GM18519 (cell line): Measurements from ENCODE around the gene MFNG.

Source experiments
- ATAC-seq: cut with Tn5 transposase; IDR thresholded peaks from one replicate; pipeline ENCODE4 v1.9.1; 2021; ENCODE audit warnings: mild to moderate bottlenecking, moderate library complexity; ENCODE audit not compliant: unreplicated experiment, low FRiP score

The MFNG gene

DNA sequence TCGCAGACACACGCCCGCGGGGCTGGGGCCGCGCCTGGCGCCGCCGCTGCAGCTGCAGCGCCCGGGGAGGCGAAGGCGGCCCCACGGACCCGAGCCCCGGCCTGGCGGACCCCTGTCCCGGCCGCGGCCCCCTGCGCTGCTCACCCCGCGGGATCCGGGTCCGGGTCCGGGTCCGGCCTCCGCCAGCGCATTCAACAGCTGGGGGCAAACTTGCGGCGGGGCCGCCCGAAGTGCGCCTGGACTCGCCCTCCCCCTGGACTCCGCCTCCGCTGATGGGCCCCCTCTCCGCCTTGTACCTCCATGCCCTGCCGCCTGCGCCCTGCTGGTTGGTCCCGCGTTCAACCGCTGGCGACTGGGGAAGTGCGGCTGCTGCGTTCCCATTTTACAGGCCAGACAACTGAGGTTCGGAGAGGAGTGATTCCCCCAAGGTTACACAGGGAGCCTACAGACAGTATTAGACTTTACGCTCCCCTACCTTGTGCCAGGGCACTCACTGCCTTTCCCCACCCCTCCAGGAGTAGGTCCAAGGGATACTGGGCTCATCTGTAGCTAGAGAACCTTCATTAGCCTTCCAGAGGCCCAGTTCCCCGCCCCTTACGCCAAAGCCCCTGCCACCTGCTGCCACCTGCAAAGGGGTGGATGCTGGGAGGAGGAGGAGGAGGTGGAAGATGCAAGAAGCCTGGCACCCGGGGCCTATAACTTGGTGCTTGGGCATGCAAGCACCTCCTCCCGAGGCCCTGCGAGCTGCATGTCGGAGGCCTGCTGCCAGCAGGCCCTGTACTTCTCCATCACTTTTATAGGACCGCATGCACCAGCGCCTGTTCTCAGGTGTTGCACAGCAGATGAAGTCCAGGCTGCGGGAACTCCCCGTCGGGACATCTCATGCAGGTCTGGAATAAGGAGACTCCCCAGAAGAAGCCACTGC lies 58.2 kb downstream of the MFNG start:
- ATAC-seq, result no peak

DNA sequence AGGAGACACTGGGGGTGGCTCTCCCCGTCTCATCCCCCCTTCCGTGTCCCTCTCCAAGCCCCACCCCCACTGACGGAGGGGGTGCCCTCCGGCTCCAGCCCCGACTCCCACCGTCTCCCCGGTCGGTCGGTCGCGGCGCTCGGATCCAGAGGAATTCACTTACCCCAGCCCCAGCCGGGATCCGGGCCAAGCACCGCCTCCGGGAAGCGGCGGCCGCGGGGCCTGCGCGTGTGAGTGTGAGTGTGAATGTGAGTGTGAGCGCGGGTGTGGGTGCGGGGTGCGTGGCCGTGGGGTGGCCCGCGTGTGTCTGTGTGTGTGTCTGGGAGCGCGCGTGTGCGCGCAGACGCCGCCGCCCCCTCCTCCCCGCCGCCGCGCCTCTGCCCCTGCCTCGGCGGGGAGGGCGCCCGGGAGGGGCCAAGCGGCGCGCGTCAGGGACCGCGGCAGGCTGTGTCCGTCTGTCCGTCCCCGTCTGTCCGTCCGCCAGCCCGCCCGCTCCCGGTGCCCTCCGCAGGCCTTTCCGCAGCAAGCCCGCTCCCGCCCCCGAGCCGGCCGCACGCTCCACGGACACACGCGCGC lies 59.0 kb downstream of the MFNG start, which contains the start of gene ELFN2:
Gene ELFN2 (minus strand): TSS at position 345 of the 576 bp plus-strand sequence. CDS start 51,945 bp downstream, outside the sequence.
- no peak for ATAC-seq

DNA sequence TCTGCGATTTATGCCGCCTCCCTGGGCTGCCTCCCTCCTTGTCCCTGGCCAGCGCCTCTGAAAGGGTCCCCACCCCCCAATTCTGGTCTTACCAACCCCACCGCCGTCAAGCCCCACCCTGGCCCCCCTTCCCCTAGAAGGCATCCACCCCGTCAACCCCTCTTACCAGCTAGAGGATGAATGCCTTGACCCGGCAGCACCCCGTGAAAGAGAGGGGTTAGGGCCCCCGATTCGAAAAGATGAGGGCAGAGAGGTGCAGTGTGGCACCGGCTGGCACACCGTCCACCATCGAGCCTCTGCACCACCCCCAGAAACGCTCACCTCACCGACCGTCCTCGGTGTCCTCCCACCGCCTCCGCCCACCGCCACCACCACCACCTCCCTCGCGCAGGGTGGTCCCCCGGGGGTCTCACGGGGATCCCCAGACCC lies 59.5 kb downstream of the MFNG start:
- no peak for ATAC-seq

DNA sequence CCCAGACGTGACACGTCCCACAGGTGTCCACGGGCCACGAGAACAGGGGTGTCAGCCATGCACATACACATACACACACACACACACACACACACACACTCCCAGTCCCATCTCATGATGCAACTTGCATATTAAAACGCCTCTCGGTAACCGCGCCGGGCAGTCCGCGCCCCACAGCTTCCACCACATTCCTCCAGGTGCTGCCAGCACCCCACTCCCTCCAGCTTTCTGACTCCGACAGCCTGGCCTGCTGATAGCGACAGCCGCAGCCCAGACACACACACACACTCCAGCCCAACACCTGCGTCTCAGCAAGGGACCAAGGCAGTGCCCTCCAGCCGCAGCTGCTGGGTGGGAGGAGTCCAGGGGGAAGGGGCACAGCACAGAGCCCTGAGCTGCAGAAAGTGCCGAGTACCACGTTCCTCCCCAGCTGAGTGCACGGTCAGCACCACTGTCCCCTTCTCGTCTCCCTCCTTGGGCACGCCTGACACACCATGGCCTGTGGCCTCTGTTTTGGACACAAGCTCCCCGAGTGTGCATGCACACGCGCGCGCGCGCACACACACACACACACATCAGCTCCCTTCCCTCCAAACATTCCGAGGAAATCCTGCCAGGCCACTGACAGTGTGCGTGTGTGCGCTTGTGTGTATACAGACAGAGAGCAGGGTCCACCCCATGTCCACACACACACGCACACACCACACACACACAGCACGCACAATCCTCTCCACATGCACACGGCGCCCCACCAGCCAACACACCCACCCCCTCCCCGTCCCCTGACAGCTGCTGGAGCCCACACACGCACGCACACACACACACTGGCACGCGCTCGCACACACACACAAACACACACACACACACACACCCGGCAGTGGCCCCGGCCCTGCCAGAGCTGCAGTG lies 60.1 kb downstream of the MFNG start:
- ATAC-seq, result no peak

DNA sequence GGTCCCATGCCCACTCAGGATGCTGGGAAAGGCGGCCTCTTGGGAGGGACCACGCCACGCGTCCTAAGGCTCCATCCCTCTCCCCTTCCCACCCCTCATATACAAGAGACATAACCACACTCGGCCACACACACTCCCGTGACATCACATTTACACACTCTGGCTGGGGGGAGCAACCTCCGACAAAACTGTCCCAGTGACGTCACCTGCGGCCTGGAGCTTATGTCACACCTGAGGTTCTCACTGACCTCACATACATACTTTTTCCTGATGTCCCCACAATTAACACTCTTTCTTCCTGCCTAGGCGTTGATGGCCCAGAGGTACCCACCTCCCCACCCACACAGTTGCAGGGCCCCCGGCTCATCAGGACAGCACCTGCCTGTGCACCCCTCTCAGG lies 60.8 kb downstream of the MFNG start:
- ATAC-seq, result no peak

DNA sequence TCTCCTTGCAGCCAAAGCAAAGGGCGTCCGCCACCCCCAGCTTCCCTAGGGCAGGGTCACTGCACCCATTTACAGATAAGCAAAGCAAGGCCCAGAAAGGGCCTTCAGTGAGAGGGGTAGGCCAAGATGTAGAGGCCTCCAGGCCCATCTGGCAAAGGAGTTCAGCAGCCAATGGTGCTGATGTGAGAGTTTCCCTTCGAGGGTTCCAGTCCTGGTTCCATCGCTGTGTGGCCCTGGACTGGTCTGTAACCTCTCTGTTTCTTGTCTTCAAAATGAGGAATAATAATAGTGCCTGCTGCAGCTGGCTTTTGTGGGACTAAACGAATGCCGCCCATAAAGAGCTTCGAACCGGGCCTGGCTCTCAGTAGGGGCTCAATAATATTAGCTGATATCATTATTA lies 62.9 kb downstream of the MFNG start:
- ATAC-seq, result no peak

DNA sequence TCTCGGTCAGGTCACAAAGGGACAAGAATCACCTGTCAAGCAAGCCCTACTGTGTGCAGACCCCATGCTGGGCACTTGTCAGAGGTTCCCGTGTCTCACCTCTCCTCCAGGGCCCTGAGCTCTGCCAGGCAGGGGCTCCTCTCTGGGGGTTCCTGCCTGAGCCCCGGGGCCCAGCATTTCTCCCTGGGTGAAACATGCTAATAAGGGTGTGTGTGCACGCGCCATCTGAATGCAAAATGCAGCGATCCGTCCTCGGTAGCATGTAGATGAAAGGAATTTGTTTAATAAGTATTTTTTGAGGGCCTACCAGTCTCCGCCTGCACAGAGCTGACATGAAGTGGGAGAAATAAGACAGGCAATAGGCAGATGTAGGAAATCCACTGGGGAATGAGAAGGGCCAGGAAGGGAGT lies 64.7 kb downstream of the MFNG start:
- no peak for ATAC-seq

DNA sequence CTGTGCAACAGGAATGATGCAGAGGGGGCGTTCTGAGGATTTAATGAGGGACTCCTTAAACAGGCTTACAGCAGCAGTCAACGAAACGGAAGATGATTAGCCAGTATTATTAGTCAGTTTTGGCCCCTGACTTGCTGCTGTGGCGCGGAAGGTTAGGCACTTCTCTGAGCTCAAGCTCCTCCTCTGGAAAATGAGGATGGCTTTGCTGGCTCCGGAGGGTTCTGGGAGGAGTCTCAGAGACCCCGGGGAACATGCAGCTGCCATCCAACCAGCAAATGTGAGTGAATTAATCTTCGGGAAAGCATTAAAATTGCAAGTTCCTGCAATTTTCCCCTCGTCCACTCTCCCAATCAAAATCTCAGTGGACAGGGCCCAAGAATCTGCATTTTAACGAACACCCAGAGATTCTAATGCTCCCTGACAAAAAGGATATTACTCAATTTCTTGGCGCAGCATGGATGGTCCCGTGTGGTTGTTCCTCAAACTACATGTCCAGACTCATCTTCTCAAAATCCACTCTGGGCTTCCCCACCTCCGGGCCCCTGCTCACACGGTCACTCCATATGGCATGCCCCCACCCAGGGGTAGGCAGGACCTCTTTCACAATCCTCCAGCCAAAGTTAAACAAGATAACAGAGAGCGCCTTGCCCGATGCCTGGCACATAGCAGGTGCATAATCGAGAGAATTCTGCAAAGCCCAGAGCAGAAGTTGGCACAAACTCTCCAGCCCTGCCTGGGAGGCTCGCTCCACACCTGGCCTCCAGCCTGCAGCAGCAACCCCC lies 65.3 kb downstream of the MFNG start:
- ATAC-seq, result no peak

DNA sequence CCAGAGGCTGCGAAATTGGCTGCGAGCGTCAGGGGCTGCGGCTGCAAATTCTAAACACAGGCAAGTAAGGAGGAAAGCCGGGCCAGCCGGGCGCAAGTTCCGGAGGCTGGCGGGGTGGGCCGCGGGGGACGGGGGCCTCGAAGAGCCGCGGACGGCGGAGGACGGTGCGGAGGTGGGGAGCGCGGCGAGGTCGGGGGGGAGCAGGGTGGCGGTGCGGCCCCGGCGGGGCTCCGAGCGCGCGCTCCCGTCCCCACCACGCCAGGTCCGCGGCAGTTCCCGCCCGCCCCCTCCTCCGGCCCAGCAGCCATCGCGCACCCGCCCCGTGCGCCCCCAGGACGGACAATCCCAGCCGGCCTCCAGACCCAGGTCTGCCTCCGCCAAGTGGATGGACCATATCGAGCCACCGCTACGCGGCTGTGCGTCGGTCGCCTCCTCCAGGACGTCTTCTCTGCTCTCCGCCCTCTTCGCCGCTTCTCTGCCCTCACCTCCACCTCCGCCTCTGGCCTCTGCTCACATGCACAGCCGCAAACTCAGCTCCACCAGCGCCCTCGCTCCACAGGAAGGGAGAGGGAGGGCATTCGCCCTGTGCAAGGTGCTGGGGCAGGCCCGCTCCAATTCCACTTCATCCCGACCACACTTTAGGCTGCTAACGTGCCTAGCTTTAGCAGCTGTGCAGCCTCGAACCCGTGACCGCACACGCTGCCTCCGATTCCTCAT lies 66.1 kb downstream of the MFNG start:
- ATAC-seq, result no peak

DNA sequence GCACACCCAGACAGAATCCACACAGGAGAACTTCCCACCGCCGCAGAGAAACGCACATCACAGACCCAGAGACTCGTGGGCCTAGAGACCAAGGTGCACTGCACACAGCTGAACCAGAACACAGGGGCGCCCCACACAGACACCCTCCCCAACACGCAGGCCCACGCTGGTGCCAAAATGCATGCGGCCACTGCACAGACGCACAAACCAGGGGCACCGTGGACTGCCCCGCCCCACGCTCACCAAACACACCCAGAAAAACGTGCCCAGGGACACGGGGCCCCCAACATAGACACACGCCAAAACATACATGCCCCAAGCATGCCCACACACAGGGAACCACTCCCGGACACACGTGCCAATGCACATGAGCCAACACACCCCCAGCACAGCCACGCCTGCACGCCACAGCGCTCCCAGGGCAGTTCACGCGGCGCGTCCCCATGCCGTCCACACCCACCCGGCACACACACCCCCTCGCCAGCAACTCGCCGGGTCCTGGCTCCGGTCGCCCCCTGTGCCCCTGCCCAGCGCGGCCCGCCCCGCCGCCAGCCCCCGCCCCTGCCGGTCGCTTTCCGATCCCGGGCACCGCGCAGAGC lies 66.7 kb downstream of the MFNG start:
- ATAC-seq, result no peak
